GM12874 (cell line): ENCODE data around the gene U2AF2.

Source experiments
- CTCF ChIP-seq: IDR thresholded peaks from 2 replicates; pipeline ENCODE4 v1.5.1; 2011; ENCODE audit warnings: low read depth, mild to moderate bottlenecking, control low read depth, low read length, moderate library complexity; ENCODE audit not compliant: insufficient read depth

The U2AF2 gene

DNA sequence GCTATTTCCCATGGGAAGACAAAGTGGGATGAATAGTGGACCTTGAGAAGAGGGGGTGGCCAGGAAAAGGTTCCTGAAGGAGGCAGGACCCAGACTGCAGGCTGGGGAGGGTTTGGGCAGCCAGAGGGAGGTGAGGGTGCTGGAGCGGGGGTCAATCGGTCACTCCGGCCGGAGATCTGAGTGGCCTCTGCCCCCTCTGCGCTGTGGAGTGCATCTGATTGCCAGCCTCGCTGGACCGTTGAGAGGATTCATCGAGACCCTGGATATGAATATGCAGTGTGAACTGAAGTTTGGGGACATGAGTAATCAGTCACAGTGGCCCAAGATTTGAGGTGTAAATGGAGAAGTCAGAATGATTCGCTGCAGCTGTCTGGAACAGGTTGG is 19.5 kb upstream of the U2AF2 start:
- TF ChIP-seq CTCF: no peak

DNA sequence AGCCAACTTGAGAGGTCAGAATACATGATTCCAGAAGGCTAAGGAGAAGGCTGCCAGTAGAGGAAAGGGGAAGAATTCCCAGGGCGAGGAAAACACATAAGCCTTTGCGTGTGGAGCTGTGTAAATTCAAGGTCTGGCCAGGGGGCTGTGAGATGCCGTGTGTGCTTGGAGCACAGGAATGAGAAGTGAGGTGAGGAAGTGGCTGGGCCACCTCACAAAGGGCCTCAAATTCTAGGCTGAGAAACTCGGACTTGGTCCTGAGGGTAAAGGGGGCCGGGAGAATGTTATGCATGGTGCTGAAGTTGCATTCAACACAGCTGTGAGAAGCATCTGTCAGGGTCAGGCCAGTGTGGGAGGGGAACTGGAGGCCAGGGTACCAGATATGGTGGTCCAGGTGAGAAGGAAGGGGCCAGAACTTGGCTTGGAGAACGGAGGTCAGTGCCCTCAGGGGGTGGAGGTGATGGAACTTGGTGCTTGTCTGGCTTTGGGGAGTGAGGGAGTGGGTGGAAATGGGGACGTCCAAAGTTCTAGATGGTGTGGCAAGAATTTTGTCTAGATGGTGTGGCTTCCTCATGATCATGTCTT is 18.9 kb upstream of the U2AF2 start:
- TF ChIP-seq CTCF: no peak

GRCh38 chr19:55636723-55637122 is 18.1 kb upstream of the U2AF2 start:
- TF ChIP-seq CTCF: no peak

DNA sequence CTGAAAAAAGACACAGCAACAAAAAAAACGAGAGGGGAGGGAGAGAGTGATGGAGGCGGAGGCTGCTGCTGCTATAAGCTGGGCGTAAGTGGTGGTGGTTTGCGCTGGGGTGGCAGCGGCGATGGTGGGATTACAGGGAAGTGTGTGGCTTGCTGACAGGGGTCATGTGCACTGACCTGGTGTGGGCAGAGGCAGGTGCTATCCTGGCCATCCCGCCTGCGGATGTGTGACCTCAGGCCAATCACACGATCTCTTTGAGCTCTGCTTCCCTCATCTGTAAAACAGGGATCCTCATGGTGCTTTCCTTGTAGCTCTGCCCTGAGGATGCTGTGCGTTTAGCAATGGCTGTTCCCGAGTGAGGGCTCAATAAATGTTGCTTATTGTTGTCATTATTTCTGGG is 17.3 kb upstream of the U2AF2 start:
- no peak for TF ChIP-seq CTCF

DNA sequence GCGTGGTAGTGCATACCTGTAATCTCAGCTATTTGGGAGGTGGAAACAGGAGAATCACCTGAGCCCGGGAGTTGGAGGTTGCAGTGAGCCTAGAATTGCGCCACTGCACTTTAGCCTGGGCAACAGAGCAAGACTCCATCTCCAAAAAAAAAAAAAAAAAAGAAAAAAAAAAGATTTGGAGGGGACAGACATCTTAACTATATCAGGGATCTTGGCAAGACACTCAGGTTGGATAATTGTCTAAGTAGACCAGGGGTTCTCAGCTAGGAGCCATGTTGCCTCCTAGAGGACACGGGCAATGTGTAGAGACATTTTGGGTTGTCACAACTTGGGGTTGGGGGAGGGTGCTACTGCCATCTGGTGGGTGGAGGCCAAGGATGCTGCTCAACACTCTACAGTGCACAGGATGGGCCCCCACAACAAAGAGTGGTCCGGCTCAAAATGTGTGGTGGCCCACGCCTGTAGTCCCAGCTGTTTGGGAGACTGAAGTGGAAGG is 15.9 kb upstream of the U2AF2 start:
- TF ChIP-seq CTCF: peak; percentile 76

DNA sequence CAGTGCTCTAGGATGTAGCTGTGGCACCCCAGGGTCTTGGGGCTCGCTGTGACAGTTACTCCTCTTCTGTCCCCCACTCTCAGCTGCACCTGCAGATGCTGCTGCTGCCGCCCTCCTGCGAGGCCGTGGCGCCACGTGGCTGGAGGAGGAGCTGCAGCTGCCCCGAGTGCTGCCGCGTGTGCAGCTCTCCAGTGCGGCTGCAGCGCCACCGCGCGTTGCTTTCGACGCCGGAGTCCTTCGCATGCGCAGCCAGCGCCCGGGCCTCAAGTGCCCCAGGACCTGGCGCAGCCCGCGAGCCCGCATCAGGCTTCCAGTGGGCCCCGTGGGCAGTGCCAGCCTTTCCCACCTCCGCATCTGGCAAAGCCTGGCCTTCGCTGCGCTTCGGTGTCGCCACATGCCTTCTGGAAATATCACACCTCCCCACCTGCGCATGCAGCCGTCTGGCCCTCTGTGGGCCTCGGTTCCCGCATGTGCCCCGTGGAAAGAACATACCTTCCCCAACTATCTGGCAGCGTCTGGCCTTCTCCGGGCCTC is 14.7 kb upstream of the U2AF2 start:
- peak; percentile 62 for TF ChIP-seq CTCF

- TF ChIP-seq CTCF: no peak
Measured at GRCh38 chr19:55640577-55641425, 14.0 kb upstream of the U2AF2 start, which contains the start of gene ZNF580. Gene ZNF580, plus strand, starts transcription at chr19:55641002. Its CDS starts 1,507 bp downstream, at chr19:55642509.
